Muscle layer of colon (tissue), 2 donors: ENCODE measurements around the gene EHMT1.

Experiments used
- H3K27ac ChIP-seq: one replicate; pipeline ENCODE4 v1.7.0; 2013; ENCODE audit warnings: low read depth, mild to moderate bottlenecking, low read length, moderate library complexity
- H3K27me3 ChIP-seq, 2 donors: one replicate each; pipeline ENCODE4 v1.7.0; 2013; ENCODE audit warnings: low read length in 2 of 2, mild to moderate bottlenecking in 2 of 2; ENCODE audit not compliant: insufficient read depth in 2 of 2, control insufficient read depth in 1 of 2
- H3K36me3 ChIP-seq: one replicate; pipeline ENCODE4 v1.7.0; 2013; ENCODE audit warnings: mild to moderate bottlenecking, low read length; ENCODE audit not compliant: insufficient read depth
- H3K4me1 ChIP-seq: one replicate; pipeline ENCODE4 v1.7.0; 2013; ENCODE audit warnings: mild to moderate bottlenecking, low read length; ENCODE audit not compliant: insufficient read depth
- H3K4me3 ChIP-seq, 2 donors: one replicate each; pipeline ENCODE4 v1.7.0; 2013; ENCODE audit warnings: low read length in 2 of 2, low read depth in 1 of 2, mild to moderate bottlenecking in 1 of 2, moderate library complexity in 1 of 2
- H3K9ac ChIP-seq: one replicate; pipeline ENCODE4 v1.7.0; 2013; ENCODE audit warnings: low read length
- H3K9me3 ChIP-seq: one replicate; pipeline ENCODE4 v1.7.0; 2013; ENCODE audit warnings: mild to moderate bottlenecking, low read length
- donor health status: abdominal sarcoma.
- donor health status: Adenocarcinoma of cecum.

EHMT1 gene

DNA sequence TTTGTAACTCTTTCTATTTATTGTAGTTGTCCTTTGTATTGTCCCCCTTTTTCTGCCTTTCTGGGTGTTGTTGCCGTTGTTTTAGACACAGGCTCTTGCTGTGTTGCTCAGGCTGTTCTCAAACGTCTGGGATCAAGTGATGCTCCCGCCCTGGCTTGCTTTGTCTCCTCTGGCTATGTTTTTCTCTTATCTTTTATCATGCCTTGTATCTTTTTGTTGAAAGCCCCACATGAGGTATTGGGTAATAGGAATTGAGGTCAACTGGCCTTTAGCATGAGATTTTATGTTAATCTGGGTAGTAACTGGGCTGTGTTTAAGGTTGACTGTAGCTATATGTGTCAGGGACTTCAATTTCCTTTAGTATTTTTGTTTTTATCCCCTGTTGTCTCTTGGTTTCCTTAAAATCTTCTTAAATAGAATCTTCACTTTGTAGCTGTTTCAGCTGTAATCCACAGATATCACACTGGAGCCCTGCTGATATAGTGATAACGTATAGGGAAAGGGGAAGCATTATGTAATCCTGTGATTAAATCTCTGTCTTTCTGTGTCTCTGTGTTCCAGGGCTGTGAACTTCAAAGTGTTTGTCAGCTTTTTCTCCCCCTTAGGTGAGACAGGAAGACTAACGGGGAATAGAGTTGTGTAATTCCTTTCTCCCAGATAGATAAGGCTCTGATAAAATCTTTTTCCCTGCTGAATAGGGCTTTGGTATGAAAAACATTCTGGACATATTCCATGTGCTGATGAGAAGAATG lies 232.9 kb downstream of the EHMT1 start:
- Histone ChIP-seq H3K4me3 (no peak overlapping the region), H3K9ac (no peak overlapping the region), H3K9me3 (no peaks in the 10 kb centered on the region), H3K27ac (no peak overlapping the region), H3K36me3 (no peaks in the 10 kb centered on the region), H3K27me3 (no peaks in the 10 kb centered on the region), H3K4me1 (no peaks in the 10 kb centered on the region)

DNA sequence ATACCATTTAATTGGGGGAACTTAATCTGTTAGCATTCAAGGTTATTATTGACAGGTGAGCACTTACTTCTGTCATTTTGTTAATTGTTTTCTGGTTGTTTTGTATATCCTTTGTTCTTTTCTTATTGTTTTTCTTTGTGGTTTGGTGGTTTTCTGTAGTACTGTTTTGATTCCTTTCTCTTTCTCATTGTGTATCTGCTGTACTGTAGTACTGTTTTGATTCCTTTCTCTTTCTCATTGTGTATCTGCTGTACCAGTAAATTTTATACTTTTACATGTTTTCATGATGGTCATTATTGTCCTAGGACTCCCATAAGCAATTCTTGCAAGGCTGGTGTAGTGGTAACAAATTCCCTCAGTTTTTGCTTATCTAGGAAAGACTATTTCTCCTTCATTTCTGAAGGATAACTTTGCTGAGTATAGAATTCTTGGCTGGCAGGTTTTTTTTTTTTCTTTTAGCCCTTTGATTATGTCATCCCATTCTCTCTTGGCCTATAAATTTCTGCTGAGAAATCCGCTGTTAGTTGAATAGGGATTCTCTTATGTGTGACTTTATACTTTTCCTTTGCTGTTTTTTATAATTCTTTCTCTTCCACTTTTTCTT lies 234.7 kb downstream of the EHMT1 start:
- Histone ChIP-seq H3K9ac (no peak overlapping the region), H3K4me1 (no peaks in the 10 kb centered on the region), H3K27me3 (no peaks in the 10 kb centered on the region), H3K9me3 (no peaks in the 10 kb centered on the region), H3K4me3 (no peak overlapping the region), H3K27ac (no peak overlapping the region), H3K36me3 (no peaks in the 10 kb centered on the region)

- H3K27ac ChIP-seq: no peak overlapping the region
- peaks cover 6% of the 10 kb centered on the region for H3K9me3 ChIP-seq
- H3K27me3 ChIP-seq: no peaks in the 10 kb centered on the region
- no peak overlapping the region for H3K9ac ChIP-seq
- H3K4me1 ChIP-seq: no peaks in the 10 kb centered on the region
- no peak overlapping the region for H3K4me3 ChIP-seq
- H3K36me3 ChIP-seq: no peaks in the 10 kb centered on the region
Measured at GRCh38 chr9:137860361-137860760, 241.6 kb downstream of the EHMT1 start.

- Histone ChIP-seq H3K4me3 (no peak overlapping the region), H3K9ac (no peak overlapping the region), H3K4me1 (no peaks in the 10 kb centered on the region), H3K36me3 (no peaks in the 10 kb centered on the region), H3K27ac (no peak overlapping the region), H3K27me3 (peaks cover 0 to 4% of the 10 kb centered on the region in 2 donors), H3K9me3 (peaks cover 3% of the 10 kb centered on the region)
Measured at GRCh38 chr9:137865581-137866145, 246.9 kb downstream of the EHMT1 start.

DNA sequence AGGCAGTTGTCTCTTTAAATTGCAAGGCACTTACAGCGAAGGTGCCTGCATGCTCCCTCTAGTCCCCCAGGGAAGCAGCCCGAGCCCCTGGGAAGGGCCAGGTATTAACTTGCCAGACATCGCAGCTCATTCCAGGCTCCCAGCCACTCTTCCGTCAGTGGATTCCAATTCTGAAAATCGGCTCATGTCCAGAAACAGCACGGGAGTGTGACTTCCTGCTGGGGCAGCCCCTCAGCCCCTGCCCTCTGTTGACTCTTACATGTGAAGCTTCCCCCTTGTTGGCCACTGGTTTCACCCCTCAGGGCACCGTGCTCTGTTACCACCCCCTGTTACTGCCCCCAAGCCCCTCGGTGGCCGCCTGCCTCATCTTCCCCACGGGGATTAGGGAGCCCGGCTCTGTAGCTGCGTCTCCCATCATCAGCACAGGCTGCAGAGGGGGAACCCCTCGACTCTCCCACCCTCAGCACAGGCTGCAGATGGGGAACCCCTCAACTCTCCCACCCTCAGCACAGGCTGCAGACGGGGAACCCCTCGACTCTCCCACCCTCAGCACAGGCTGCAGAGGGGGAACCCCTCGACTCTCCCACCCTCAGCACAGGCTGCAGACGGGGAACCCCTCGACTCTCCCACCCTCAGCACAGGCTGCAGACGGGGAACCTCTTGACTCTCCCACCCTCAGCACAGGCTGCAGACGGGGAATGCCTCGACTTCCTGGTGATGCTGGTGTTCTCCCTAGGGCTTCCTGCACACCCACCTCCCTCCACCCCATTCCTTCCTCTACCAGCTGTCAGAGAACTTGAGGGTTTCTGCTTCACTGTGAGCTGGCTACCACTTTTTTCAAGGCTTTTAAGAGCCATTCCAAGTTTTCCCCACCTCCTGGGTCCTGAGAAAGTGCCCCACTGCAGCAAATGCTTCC lies 247.7 kb downstream of the EHMT1 start:
- Histone ChIP-seq H3K9me3 (no peaks in the 10 kb centered on the region), H3K4me3 (no peak overlapping the region), H3K27ac (no peak overlapping the region), H3K4me1 (no peaks in the 10 kb centered on the region), H3K9ac (no peak overlapping the region), H3K36me3 (no peaks in the 10 kb centered on the region), H3K27me3 (peaks cover 0 to 4% of the 10 kb centered on the region in 2 donors)

DNA sequence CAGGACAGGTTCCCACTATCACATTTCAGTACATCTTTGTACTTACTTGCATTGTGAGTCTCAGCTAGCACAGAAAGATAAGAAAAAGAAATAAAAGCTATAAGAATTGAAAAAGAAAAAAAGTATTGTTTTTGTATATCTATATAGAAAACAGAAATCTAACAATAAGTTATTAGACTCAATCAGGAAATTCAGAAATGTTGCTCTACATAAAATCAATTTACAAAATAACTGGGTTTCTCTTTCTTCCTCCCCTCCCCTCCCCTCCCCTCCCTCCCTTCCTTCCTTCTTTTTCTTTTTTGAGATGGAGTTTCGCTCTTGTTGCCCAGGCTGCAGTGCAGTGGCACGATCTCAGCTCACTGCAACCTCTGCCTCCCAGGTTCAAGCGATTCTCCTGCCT lies 251.6 kb downstream of the EHMT1 start:
- Histone ChIP-seq H3K4me3 (no peak overlapping the region), H3K27me3 (peaks cover 0 to 9% of the 10 kb centered on the region in 2 donors), H3K9ac (no peak overlapping the region), H3K27ac (no peak overlapping the region), H3K9me3 (no peaks in the 10 kb centered on the region), H3K4me1 (no peaks in the 10 kb centered on the region), H3K36me3 (no peaks in the 10 kb centered on the region)

DNA sequence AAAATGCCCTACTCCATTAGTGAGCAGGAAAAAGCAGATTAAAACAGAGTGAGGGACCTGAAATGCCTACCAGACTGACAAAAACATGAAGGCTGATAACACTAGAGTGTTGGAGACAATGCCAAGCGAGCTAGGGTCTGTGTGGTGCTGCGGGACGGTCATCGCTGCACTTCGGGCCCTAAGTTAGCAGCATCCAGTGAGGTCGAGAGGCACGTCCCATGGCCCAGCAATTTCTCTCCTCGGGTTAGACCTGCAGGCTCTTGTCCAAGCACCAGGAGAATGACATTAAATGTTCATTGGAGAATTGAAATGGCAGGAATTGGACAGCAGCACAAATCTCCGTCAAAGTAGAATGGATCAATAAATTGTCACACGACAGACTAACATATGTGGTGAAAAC lies 253.5 kb downstream of the EHMT1 start:
- H3K4me1 ChIP-seq: no peaks in the 10 kb centered on the region
- no peaks in the 10 kb centered on the region for H3K9me3 ChIP-seq
- H3K36me3 ChIP-seq: no peaks in the 10 kb centered on the region
- no peak overlapping the region for H3K9ac ChIP-seq
- no peak overlapping the region for H3K4me3 ChIP-seq
- H3K27ac ChIP-seq: no peak overlapping the region
- H3K27me3 ChIP-seq: peaks cover 6 to 26% of the 10 kb centered on the region in 2 donors

GRCh38 chr9:137873408-137873807 lies 254.6 kb downstream of the EHMT1 start:
- Histone ChIP-seq H3K9ac (no peak overlapping the region), H3K4me1 (no peaks in the 10 kb centered on the region), H3K36me3 (no peaks in the 10 kb centered on the region), H3K27me3 (peaks cover 6 to 27% of the 10 kb centered on the region in 2 donors), H3K4me3 (no peak overlapping the region), H3K27ac (no peak overlapping the region), H3K9me3 (no peaks in the 10 kb centered on the region)

DNA sequence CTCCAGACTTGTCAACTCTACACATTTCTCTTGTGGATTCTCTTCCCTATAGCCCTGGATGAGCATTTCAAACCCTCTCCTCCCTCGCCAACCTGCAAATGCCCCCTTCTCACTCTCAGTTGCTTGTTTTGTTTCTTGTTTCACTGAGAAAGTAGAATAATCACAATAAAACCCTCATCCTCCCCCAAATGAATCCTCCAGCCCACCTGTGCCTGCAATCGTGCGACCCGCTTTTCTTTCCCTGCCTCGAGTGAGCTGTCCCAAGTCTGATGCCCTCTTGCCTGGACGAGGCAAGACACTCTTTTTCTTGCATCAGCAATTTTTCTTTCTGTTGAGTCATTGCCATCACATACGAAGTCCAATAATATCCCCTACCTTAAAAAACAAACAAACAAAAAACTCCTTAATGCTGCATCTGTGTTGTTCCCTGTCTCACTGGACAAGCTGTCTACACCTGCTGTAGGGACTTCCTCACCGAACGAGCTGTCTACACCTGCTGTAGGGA lies 255.1 kb downstream of the EHMT1 start:
- H3K27me3 ChIP-seq: peaks cover 6 to 31% of the 10 kb centered on the region in 2 donors
- H3K4me1 ChIP-seq: no peaks in the 10 kb centered on the region
- no peak overlapping the region for H3K9ac ChIP-seq
- no peaks in the 10 kb centered on the region for H3K36me3 ChIP-seq
- H3K4me3 ChIP-seq: no peak overlapping the region
- H3K9me3 ChIP-seq: no peaks in the 10 kb centered on the region
- no peak overlapping the region for H3K27ac ChIP-seq

DNA sequence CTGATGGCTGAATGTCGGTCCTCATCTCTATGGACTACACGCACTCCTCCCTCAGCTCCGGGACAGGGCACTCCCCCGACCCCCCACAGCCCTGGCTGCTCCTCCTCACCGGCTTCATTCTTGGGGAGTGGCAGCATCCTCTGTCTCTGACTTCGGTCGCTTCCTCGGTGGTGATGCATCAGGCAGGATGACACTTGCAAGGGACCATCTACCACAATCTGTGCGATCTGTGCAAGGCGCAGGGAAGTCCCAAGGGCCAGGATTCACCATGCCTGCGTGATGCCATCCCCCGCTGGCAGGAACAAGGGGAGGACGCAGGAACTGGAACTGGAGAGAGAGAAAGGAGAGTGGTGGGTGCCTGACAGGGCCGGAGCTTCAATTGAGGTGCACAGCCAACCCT lies 256.5 kb downstream of the EHMT1 start:
- no peak overlapping the region for H3K4me3 ChIP-seq
- peaks cover 6 to 44% of the 10 kb centered on the region in 2 donors for H3K27me3 ChIP-seq
- H3K9ac ChIP-seq: no peak overlapping the region
- no peaks in the 10 kb centered on the region for H3K36me3 ChIP-seq
- H3K27ac ChIP-seq: no peak overlapping the region
- no peaks in the 10 kb centered on the region for H3K4me1 ChIP-seq
- no peaks in the 10 kb centered on the region for H3K9me3 ChIP-seq

- H3K4me3 ChIP-seq: no peak overlapping the region
- H3K9me3 ChIP-seq: no peaks in the 10 kb centered on the region
- H3K4me1 ChIP-seq: no peaks in the 10 kb centered on the region
- H3K27me3 ChIP-seq: peaks cover 6 to 44% of the 10 kb centered on the region in 2 donors
- H3K9ac ChIP-seq: no peak overlapping the region
- H3K36me3 ChIP-seq: no peaks in the 10 kb centered on the region
- no peak overlapping the region for H3K27ac ChIP-seq
Measured at GRCh38 chr9:137875846-137876245, 257.0 kb downstream of the EHMT1 start.
